H9 (cell line): ENCODE measurements around the gene NFKB1. TPM values are rescaled to one million over a fixed set of nuclear protein-coding genes. Genes with fewer than 3 reads are reported as not detected.

Experiments used
- DNase-seq: peaks from one replicate; pipeline ENCODE4 v3.0.0-alpha.2; 2017
- H2AFZ ChIP-seq: one replicate; pipeline ENCODE4 v1.6.1; 2013; ENCODE audit warnings: mild to moderate bottlenecking, low read length, control low read depth, moderate library complexity
- H2AK5ac ChIP-seq: 2 replicates; pipeline ENCODE4 v1.6.1; 2013; ENCODE audit warnings: low read length, control low read depth, mixed read lengths; ENCODE audit not compliant: insufficient read length
- H2BK120ac ChIP-seq: one replicate; pipeline ENCODE4 v1.6.1; 2013; ENCODE audit warnings: low read depth, mild to moderate bottlenecking, low read length, control low read depth, inconsistent platforms; ENCODE audit not compliant: poor library complexity, severe bottlenecking
- H2BK12ac ChIP-seq: 2 replicates; pipeline ENCODE4 v1.6.1; 2013; ENCODE audit warnings: low read length, control low read depth, mixed read lengths, low read depth; ENCODE audit not compliant: insufficient read length
- H2BK15ac ChIP-seq: 2 replicates; pipeline ENCODE4 v1.6.1; 2013; ENCODE audit warnings: low read depth, low read length, control low read depth
- H2BK20ac ChIP-seq: one replicate; pipeline ENCODE4 v1.6.1; 2013; ENCODE audit warnings: low read depth, mild to moderate bottlenecking, low read length, control low read depth, inconsistent platforms; ENCODE audit not compliant: poor library complexity, severe bottlenecking
- H2BK5ac ChIP-seq: 2 replicates; pipeline ENCODE4 v1.6.1; 2013; ENCODE audit warnings: low read length, control low read depth, mixed read lengths; ENCODE audit not compliant: insufficient read length
- H3K14ac ChIP-seq: 2 replicates; pipeline ENCODE4 v1.6.1; 2013; ENCODE audit warnings: low read length, control low read depth; ENCODE audit not compliant: insufficient read depth
- H3K18ac ChIP-seq: 2 replicates; pipeline ENCODE4 v1.6.1; 2013; ENCODE audit warnings: low read depth, mild to moderate bottlenecking, mixed read lengths, low read length, control low read depth; ENCODE audit not compliant: insufficient read length
- H3K23ac ChIP-seq: 2 replicates; pipeline ENCODE4 v1.6.1; 2013; ENCODE audit warnings: low read length, control low read depth, mixed read lengths, low read depth; ENCODE audit not compliant: insufficient read length
- H3K23me2 ChIP-seq: 2 replicates; pipeline ENCODE4 v1.6.1; 2013; ENCODE audit warnings: low read depth, mild to moderate bottlenecking, mixed read lengths, low read length, control low read depth; ENCODE audit not compliant: insufficient read length, poor library complexity, severe bottlenecking
- H3K27ac ChIP-seq: 2 replicates; pipeline ENCODE4 v1.5.1; 2013; ENCODE audit warnings: low read length, control low read depth, mixed read lengths, low read depth; ENCODE audit not compliant: insufficient read length
- H3K27me3 ChIP-seq: 2 replicates; pipeline ENCODE4 v1.6.1; 2013; ENCODE audit warnings: low read length, control low read depth, inconsistent platforms; ENCODE audit not compliant: insufficient read depth
- H3K4ac ChIP-seq: 2 replicates; pipeline ENCODE4 v1.6.1; 2013; ENCODE audit warnings: low read depth, mild to moderate bottlenecking, control low read depth, inconsistent platforms, low read length, moderate library complexity
- H3K4me1 ChIP-seq: 2 replicates; pipeline ENCODE4 v1.6.1; 2013; ENCODE audit warnings: low read length, control low read depth, inconsistent platforms; ENCODE audit not compliant: insufficient read depth
- H3K4me2 ChIP-seq: 2 replicates; pipeline ENCODE4 v1.6.1; 2013; ENCODE audit warnings: low read length, control low read depth, mixed read lengths; ENCODE audit not compliant: insufficient read length, insufficient read depth
- H3K56ac ChIP-seq: 2 replicates; pipeline ENCODE4 v1.6.1; 2013; ENCODE audit warnings: low read depth, mild to moderate bottlenecking, mixed read lengths, low read length, control low read depth; ENCODE audit not compliant: insufficient read length
- H3K79me1 ChIP-seq: 2 replicates; pipeline ENCODE4 v1.6.1; 2013; ENCODE audit warnings: low read depth, mild to moderate bottlenecking, moderate library complexity, low read length, control low read depth, inconsistent platforms; ENCODE audit not compliant: insufficient read depth, poor library complexity, severe bottlenecking
- H3K79me2 ChIP-seq: 2 replicates; pipeline ENCODE4 v1.6.1; 2013; ENCODE audit warnings: low read length, control low read depth, inconsistent platforms; ENCODE audit not compliant: insufficient read depth
- H3K9ac ChIP-seq: 2 replicates; pipeline ENCODE4 v1.6.1; 2013; ENCODE audit warnings: low read length, control low read depth, mixed read lengths; ENCODE audit not compliant: insufficient read length; ENCODE audit errors: extremely low read depth
- H3K9me3 ChIP-seq: one replicate; pipeline ENCODE4 v1.6.1; 2013; ENCODE audit warnings: low read depth, low read length, inconsistent platforms; ENCODE audit not compliant: control insufficient read depth
- H3T11ph ChIP-seq: one replicate; pipeline ENCODE4 v1.6.1; 2013; ENCODE audit warnings: mild to moderate bottlenecking, low read length, control low read depth, inconsistent platforms
- H4K20me1 ChIP-seq: one replicate; pipeline ENCODE4 v1.6.1; 2013; ENCODE audit not compliant: control insufficient read depth, insufficient read length, insufficient read depth
- H4K5ac ChIP-seq: 2 replicates; pipeline ENCODE4 v1.6.1; 2013; ENCODE audit warnings: low read depth, mild to moderate bottlenecking, mixed read lengths, low read length, control low read depth; ENCODE audit not compliant: insufficient read length
- H4K8ac ChIP-seq: replicated peaks from 2 replicates; pipeline ENCODE4 v1.6.1; 2013; ENCODE audit warnings: low read length, control low read depth, mixed read lengths, low read depth; ENCODE audit not compliant: insufficient read length
- H4K91ac ChIP-seq: 2 replicates; pipeline ENCODE4 v1.6.1; 2013; ENCODE audit warnings: low read depth, mild to moderate bottlenecking, moderate library complexity, mixed read lengths, low read length, control low read depth; ENCODE audit not compliant: insufficient read length
- H3K27ac Mint-ChIP-seq, 3 experiments: 2 replicates in 2 of 3; 3 replicates in 1 of 3; pipeline ENCODE4 v1.8.0; 2020 to 2021; ENCODE audit warnings: mixed read lengths in 3 of 3, mild to moderate bottlenecking in 1 of 3, moderate library complexity in 1 of 3
- H3K27me3 Mint-ChIP-seq: 2 replicates; pipeline ENCODE4 v1.8.0; 2021; ENCODE audit warnings: low read depth, mild to moderate bottlenecking, moderate library complexity, mixed read lengths
- H3K36me3 Mint-ChIP-seq, 3 experiments: 2 replicates in 2 of 3; 3 replicates in 1 of 3; pipeline ENCODE4 v1.8.0; 2020 to 2021; ENCODE audit warnings: low read depth in 3 of 3, mixed read lengths in 3 of 3; ENCODE audit not compliant: insufficient read depth in 1 of 3
- H3K4me1 Mint-ChIP-seq, 2 experiments: 2 replicates each; pipeline ENCODE4 v1.8.0; 2020; ENCODE audit warnings: mixed read lengths in 2 of 2
- H3K4me3 Mint-ChIP-seq, 2 experiments: 2 replicates in 1 of 2; 3 replicates in 1 of 2; pipeline ENCODE4 v1.8.0; 2020 to 2021; ENCODE audit warnings: mild to moderate bottlenecking in 2 of 2, mixed read lengths in 2 of 2, moderate library complexity in 1 of 2
- H3K9me3 Mint-ChIP-seq, 2 experiments: 2 replicates in 1 of 2; 3 replicates in 1 of 2; pipeline ENCODE4 v1.8.0; 2020; ENCODE audit warnings: mild to moderate bottlenecking in 2 of 2, mixed read lengths in 2 of 2, moderate library complexity in 1 of 2
- CTCF ChIP-seq: fragments of 200-600 bp; sonication (generic); conservative IDR thresholded peaks from 3 replicates; pipeline ENCODE4 v1.8.0; 2021; ENCODE audit warnings: antibody characterized with exemption, mild to moderate bottlenecking
- WGBS: extraction: QIAGEN DNeasy Blood & Tissue Kit; methylation state at CpG from one replicate; pipeline ENCODE4 v1.1.7; 2013; ENCODE audit warnings: missing lambda C conversion rate, low lambda C conversion rate, mixed read lengths; ENCODE audit not compliant: insufficient read length; ENCODE audit errors: extremely low coverage; 5-methylcytosine and 5-hydroxymethylcytosine counted together
- total RNA-seq: library from RNA; stranded (reverse); gene quantifications from 2 replicates; pipeline ENCODE4 v1.2.1, GENCODE V29; 2021

The NFKB1 gene
- total RNA-seq, 1 experiment from 2014 or later = 5.7 TPM

GRCh38 chr4:102586644-102587021 is 85.5 kb downstream of the NFKB1 start:
- Histone ChIP-seq H4K91ac (no peak overlapping the region), H4K5ac (no peak overlapping the region), H2BK15ac (no peak overlapping the region), H4K8ac (no peak overlapping the region), H2BK12ac (no peak overlapping the region), H2BK5ac (no peak overlapping the region), H3K79me2 (no peaks in the 10 kb centered on the region), H2BK120ac (no peak overlapping the region), H3K4me1 (no peaks in the 10 kb centered on the region), H3T11ph (no peak overlapping the region), H3K23ac (no peak overlapping the region), H3K27me3 (no peaks in the 10 kb centered on the region), H3K4me2 (no peak overlapping the region), H2AFZ (no peak overlapping the region), H3K79me1 (no peaks in the 10 kb centered on the region), H3K56ac (no peak overlapping the region), H3K9me3 (no peaks in the 10 kb centered on the region), H2BK20ac (no peak overlapping the region), H3K27ac (no peak overlapping the region), H3K14ac (no peak overlapping the region), H2AK5ac (no peak overlapping the region), H3K4ac (no peak overlapping the region), H3K23me2 (no peaks in the 10 kb centered on the region), H3K18ac (no peak overlapping the region), H3K9ac (no peak overlapping the region), H4K20me1 (no peaks in the 10 kb centered on the region)
- DNase-seq = no peak
- Mint-ChIP-seq H3K27me3 (no peaks in the 10 kb centered on the region), H3K27ac (no peak overlapping the region), H3K9me3 (peaks cover 3% of the 10 kb centered on the region in 2 experiments; a peak in 3 of 5 replicates), H3K4me1 (no peaks in the 10 kb centered on the region), H3K4me3 (no peak overlapping the region), H3K36me3 (peaks cover 0 to 3% (median 2%) of the 10 kb centered on the region in 3 experiments; a peak in 3 of 7 replicates)
- no peak for TF ChIP-seq CTCF
- WGBS = no CpG with 5 or more reads among the region's 4 CpGs
